H1 (cell line): ENCODE measurements around the gene PTPRR. TPM values are rescaled to one million over a fixed set of nuclear protein-coding genes. Genes with fewer than 3 reads are reported as not detected.
A peak's percentile ranks its signal among the peaks of the same experiment; 100 is the strongest.

Experiments used
- CTCF ChIA-PET: fragments of 300-600 bp; sonication (Branson Sonifier 250); formaldehyde crosslinking; loops from one replicate; lab custom pipeline; 2021; ENCODE audit not compliant: partially characterized antibody; lab: Charles Lee
- POLR2A ChIA-PET: fragments of 300-600 bp; sonication (Branson Sonifier 250); formaldehyde crosslinking; loops from one replicate; lab custom pipeline; 2021; ENCODE audit warnings: inconsistent platforms; ENCODE audit not compliant: partially characterized antibody; lab: Charles Lee
- DNase-seq, 2 experiments: peaks; one replicate each; pipeline versions ENCODE4 v3.0.0 to v3.0.0-alpha.2; 2010 to 2022; ENCODE audit warnings: low spot score in 2 of 2, low read depth in 1 of 2, mixed read lengths in 1 of 2
- FAIRE-seq: peaks from 2 replicates; lab custom pipeline; 2011; peaks lifted over from hg19 to GRCh38; lab: Jason Lieb, UNC
- H2AFZ ChIP-seq: 2 replicates; pipeline ENCODE4 v1.8.1; 2012; ENCODE audit warnings: low read length, inconsistent platforms
- H2AK5ac ChIP-seq: 2 replicates; pipeline ENCODE4 v1.6.1; 2013; ENCODE audit warnings: low read depth, low read length
- H2BK120ac ChIP-seq: replicated peaks from 2 replicates; pipeline ENCODE3; 2013; ENCODE audit warnings: low read depth, low read length, inconsistent platforms
- H2BK12ac ChIP-seq: 2 replicates; pipeline ENCODE4 v1.6.1; 2013; ENCODE audit warnings: low read depth, low read length
- H2BK15ac ChIP-seq: 2 replicates; pipeline ENCODE4 v1.6.1; 2013; ENCODE audit warnings: low read length
- H2BK20ac ChIP-seq: 2 replicates; pipeline ENCODE4 v1.6.1; 2013; ENCODE audit warnings: low read length
- H2BK5ac ChIP-seq: 2 replicates; pipeline ENCODE4 v1.6.1; 2013; ENCODE audit warnings: low read depth, low read length
- H3K14ac ChIP-seq: 2 replicates; pipeline ENCODE4 v1.6.1; 2013; ENCODE audit warnings: inconsistent platforms; ENCODE audit not compliant: insufficient read length
- H3K18ac ChIP-seq: 2 replicates; pipeline ENCODE4 v1.6.1; 2013; ENCODE audit warnings: low read length; ENCODE audit errors: extremely low read depth
- H3K23ac ChIP-seq: 2 replicates; pipeline ENCODE4 v1.6.1; 2013; ENCODE audit warnings: inconsistent platforms; ENCODE audit not compliant: insufficient read length
- H3K23me2 ChIP-seq: 2 replicates; pipeline ENCODE4 v1.6.1; 2013; ENCODE audit warnings: low read depth, low read length
- H3K27ac ChIP-seq: 2 replicates; pipeline ENCODE4 v1.6.1; 2011; ENCODE audit warnings: low read depth, low read length, inconsistent platforms
- H3K27me3 ChIP-seq, 4 experiments: replicated peaks in 1 of 4; 1 replicate in 1 of 4; 2 replicates in 3 of 4; pipeline versions ENCODE4 v1.6.1 to v1.8.1; 2011 to 2013; ENCODE audit warnings: low read length in 3 of 4, mild to moderate bottlenecking in 3 of 4, inconsistent platforms in 2 of 4, mixed read lengths in 2 of 4, moderate library complexity in 1 of 4; ENCODE audit not compliant: control insufficient read depth in 3 of 4, insufficient read depth in 3 of 4; ENCODE audit errors: extremely low read depth in 1 of 4
- H3K36me3 ChIP-seq, 4 experiments: 2 replicates each; pipeline versions ENCODE4 v1.6.1 to v1.8.1; 2011 to 2013; ENCODE audit warnings: mild to moderate bottlenecking in 4 of 4, low read length in 3 of 4, moderate library complexity in 2 of 4, control low read depth in 1 of 4, inconsistent platforms in 1 of 4; ENCODE audit not compliant: insufficient read depth in 4 of 4, control insufficient read depth in 2 of 4
- H3K4ac ChIP-seq: replicated peaks from 2 replicates; pipeline ENCODE3; 2013; ENCODE audit warnings: low read length, low read depth, mixed read lengths, inconsistent platforms; ENCODE audit not compliant: insufficient read length
- H3K4me1 ChIP-seq, 4 experiments: replicated peaks in 1 of 4; 1 replicate in 1 of 4; 2 replicates in 3 of 4; pipeline versions ENCODE4 v1.6.1 to v1.8.1; 2011 to 2013; ENCODE audit warnings: low read length in 3 of 4, inconsistent platforms in 2 of 4, mixed read lengths in 1 of 4; ENCODE audit not compliant: insufficient read depth in 4 of 4, control insufficient read depth in 3 of 4
- H3K4me2 ChIP-seq, 2 experiments: 2 replicates each; pipeline versions ENCODE4 v1.6.1 to v1.8.1; 2011 to 2013; ENCODE audit warnings: low read depth in 2 of 2, low read length in 2 of 2, control low read depth in 1 of 2, inconsistent platforms in 1 of 2, mild to moderate bottlenecking in 1 of 2; ENCODE audit not compliant: insufficient read depth in 1 of 2
- H3K4me3 ChIP-seq, 4 experiments: fragments of 200-600, 300-600 bp in 1 of 4; sonication (generic), shearing (Covaris generic), sonication (Bioruptor Twin) in 1 of 4; 2 replicates each; pipeline versions ENCODE4 v1.5.1 to v1.8.1; 2011 to 2016; ENCODE audit warnings: low read length in 4 of 4, low read depth in 3 of 4, control low read depth in 2 of 4, inconsistent platforms in 2 of 4, mild to moderate bottlenecking in 2 of 4, mixed read lengths in 1 of 4, moderate library complexity in 1 of 4; ENCODE audit not compliant: insufficient read depth in 2 of 4; ENCODE audit errors: extremely low read depth in 1 of 4
- H3K56ac ChIP-seq: replicated peaks from 2 replicates; pipeline ENCODE3; 2013; ENCODE audit warnings: low read depth, mild to moderate bottlenecking, mixed read lengths, low read length, inconsistent platforms; ENCODE audit not compliant: insufficient read length
- H3K79me1 ChIP-seq: 2 replicates; pipeline ENCODE4 v1.6.1; 2013; ENCODE audit warnings: low read depth, low read length, control low read depth
- H3K79me2 ChIP-seq, 2 experiments: 2 replicates each; pipeline versions ENCODE4 v1.6.1 to v1.8.1; 2012 to 2013; ENCODE audit warnings: low read length in 2 of 2, mild to moderate bottlenecking in 2 of 2, inconsistent platforms in 1 of 2; ENCODE audit not compliant: insufficient read depth in 2 of 2, control insufficient read depth in 1 of 2
- H3K9ac ChIP-seq, 4 experiments: replicated peaks in 1 of 4; 1 replicate in 1 of 4; 2 replicates in 3 of 4; pipeline versions ENCODE4 v1.6.1 to v1.8.1; 2011 to 2013; ENCODE audit warnings: low read depth in 3 of 4, low read length in 3 of 4, control low read depth in 2 of 4, mild to moderate bottlenecking in 2 of 4, moderate library complexity in 2 of 4, inconsistent platforms in 1 of 4; ENCODE audit errors: extremely low read depth in 1 of 4
- H3K9me3 ChIP-seq, 2 experiments: 2 replicates each; pipeline versions ENCODE4 v1.6.1 to v1.8.1; 2012 to 2013; ENCODE audit warnings: mild to moderate bottlenecking in 2 of 2, moderate library complexity in 2 of 2, control low read depth in 1 of 2, inconsistent platforms in 1 of 2, low read depth in 1 of 2, low read length in 1 of 2, mixed read lengths in 1 of 2; ENCODE audit not compliant: insufficient read depth in 2 of 2
- H4K20me1 ChIP-seq, 2 experiments: replicated peaks in 1 of 2; 2 replicates each; pipeline versions ENCODE3 to v1.8.1; 2011 to 2013; ENCODE audit warnings: inconsistent platforms in 2 of 2, low read length in 2 of 2, mild to moderate bottlenecking in 1 of 2; ENCODE audit not compliant: insufficient read depth in 2 of 2, control insufficient read depth in 1 of 2
- H4K5ac ChIP-seq: 2 replicates; pipeline ENCODE4 v1.6.1; 2013; ENCODE audit warnings: low read length, low read depth, mixed read lengths, inconsistent platforms; ENCODE audit not compliant: insufficient read length
- H4K8ac ChIP-seq: 2 replicates; pipeline ENCODE4 v1.8.0; 2013; ENCODE audit warnings: mild to moderate bottlenecking, moderate library complexity, low read length, inconsistent platforms; ENCODE audit not compliant: insufficient read depth; ENCODE audit errors: extremely low read depth
- H4K91ac ChIP-seq: replicated peaks from 2 replicates; pipeline ENCODE3; 2013; ENCODE audit warnings: low read length, mixed read lengths, inconsistent platforms; ENCODE audit not compliant: insufficient read length
- CTCF ChIP-seq, 3 experiments: IDR thresholded peaks; 1 replicate in 2 of 3; 2 replicates in 1 of 3; pipeline versions ENCODE4 v1.5.1 to v1.6.1; 2011; ENCODE audit warnings: low read length in 3 of 3, mild to moderate bottlenecking in 3 of 3, inconsistent platforms in 2 of 3, low read depth in 1 of 3, moderate library complexity in 1 of 3; ENCODE audit not compliant: insufficient read depth in 1 of 3; ENCODE audit errors: control extremely low read depth in 1 of 3
- JUN ChIP-seq: IDR thresholded peaks from 2 replicates; pipeline ENCODE4 v1.6.1; 2011; ENCODE audit warnings: low read depth, mild to moderate bottlenecking, improper control_type of control experiment, low read length
- RAD21 ChIP-seq, 2 experiments: IDR thresholded peaks in 1 of 2; conservative IDR thresholded peaks in 1 of 2; 2 replicates each; pipeline ENCODE4 v1.6.1; 2011; ENCODE audit warnings: low read depth in 2 of 2, low read length in 2 of 2, improper control_type of control experiment in 1 of 2, inconsistent platforms in 1 of 2, mild to moderate bottlenecking in 1 of 2, moderate library complexity in 1 of 2
- WGBS, 2 experiments: shearing (Covaris generic) in 1 of 2; methylation state at CpG; one replicate each; pipeline versions ENCODE4 v1.1.6 to v1.1.7; 2013 to 2015; ENCODE audit warnings: low lambda C conversion rate in 2 of 2, mixed read lengths in 2 of 2, inconsistent platforms in 1 of 2, low coverage in 1 of 2, missing lambda C conversion rate in 1 of 2; ENCODE audit not compliant: insufficient replicate concordance in 2 of 2, insufficient coverage in 1 of 2, insufficient read length in 1 of 2; ENCODE audit errors: extremely low coverage in 1 of 2, missing lambda C conversion rate in 1 of 2; 5-methylcytosine and 5-hydroxymethylcytosine counted together
- polyA plus RNA-seq, 7 experiments: library from polyadenylated mRNA; depleted of rRNA in 3 of 7; stranded (reverse) in 5 of 7; unstranded in 2 of 7; fragments of >200 nt in 5 of 7; fragments of 200-250 nt in 2 of 7; gene quantifications; 1 replicate in 5 of 7; 2 replicates in 1 of 7; 4 replicates in 1 of 7; pipeline versions ENCODE4 v1.2.1 to v1.2.3, GENCODE V29; 2011 to 2013; ENCODE audit warnings: missing spikeins in 2 of 7, mixed read lengths in 2 of 7
- total RNA-seq: library from RNA; stranded (reverse); fragmentation: NEBNext Ultra II Directional; extraction: Animal tissue kit (Norgen Biotek cat#: 25700); gene quantifications from 2 replicates; pipeline ENCODE4 v1.2.1, GENCODE V29; 2021

PTPRR gene
- total and polyA plus RNA-seq, 2 of the 8 experiments (the other 6 are each of a cell fraction or from before 2014, with no cell fraction given), result 0.07 to 0.35 TPM

- Histone ChIP-seq H3K79me2 (no peaks in the 10 kb centered on the region), H2BK12ac (no peak overlapping the region), H4K91ac (no peak overlapping the region), H2AK5ac (no peak overlapping the region), H3K36me3 (no peaks in the 10 kb centered on the region), H3K4me1 (peaks cover 0 to 10% (median 1%) of the 10 kb centered on the region in 4 experiments; a peak in 2 of 7 replicates), H2BK15ac (no peak overlapping the region), H4K8ac (no peak overlapping the region), H2BK120ac (no peak overlapping the region), H3K56ac (no peak overlapping the region), H4K20me1 (no peaks in the 10 kb centered on the region), H3K4ac (no peak overlapping the region), H3K9me3 (no peaks in the 10 kb centered on the region), H3K23me2 (no peaks in the 10 kb centered on the region), H2BK20ac (0 out of 2 replicates have a peak overlapping the region, but pooled peaks have one; percentile 73), H2BK5ac (no peak overlapping the region), H3K14ac (no peak overlapping the region), H3K27ac (no peak overlapping the region), H3K79me1 (no peaks in the 10 kb centered on the region), H4K5ac (no peak overlapping the region), H2AFZ (peak overlapping the region; percentile 95; the same call in 1 of the 2 replicates), H3K9ac (no peak overlapping the region), H3K27me3 (no peaks in the 10 kb centered on the region), H3K23ac (no peak overlapping the region), H3K4me2 (peak overlapping the region in 1 of 2 experiments; percentile 26; a peak in 2 of 4 replicates), H3K4me3 (peak overlapping the region in 1 of 4 experiments; percentile 12; a peak in 2 of 8 replicates), H3K18ac (0 out of 2 replicates have a peak overlapping the region, but pooled peaks have one; percentile 71)
- DNase-seq (peak; percentile 23 to 73), FAIRE-seq (peak; percentile 77)
- ChIA-PET CTCF (interaction anchor here (0.6 to 3.3 kb wide), 28 partner anchors 8 to 852 kb away, joined by 3 to 19 read pairs (median 4); no protein-coding TSS in a partner anchor), POLR2A (interaction anchor here (0.7 kb wide), 1 partner anchor 8 kb away, joined by 3 read pairs; no protein-coding TSS in a partner anchor)
- 47% methylated on average over 19 of the region's 19 CpGs; no CpG with 5 or more reads in 1 of the 2 experiments for WGBS, 2 experiments
- TF ChIP-seq RAD21 (IDR thresholded peaks at IDR 0.05 in 1 of 2, conservative IDR thresholded peaks at IDR 0.05 in 1 of 2; ENCODE audit: low read depth in 2 of 2, low read length in 2 of 2) (peak; percentile 94), JUN (no peak), CTCF (IDR thresholded peaks at IDR 0.05; ENCODE audit: control extremely low read depth in 1 of 3, insufficient read depth in 1 of 3, low read depth in 1 of 3, low read length in 3 of 3) (peak; percentile 81 to 93 (median 83))
These were observed 200.7 kb downstream of the PTPRR start for GRCh38 chr12:70719672-70720420.
